Chondrocyte (in vitro differentiated cells): ENCODE measurements around the gene TMEM243. TPM values are rescaled to one million over a fixed set of nuclear protein-coding genes. Genes with fewer than 3 reads are reported as not detected.

Source experiments
- DNase-seq: peaks from one replicate; pipeline ENCODE4 v3.0.0; 2021; ENCODE audit warnings: mixed read lengths, low spot score
- H3K27ac Mint-ChIP-seq: one replicate; pipeline ENCODE4 v1.8.0; 2021; ENCODE audit warnings: mild to moderate bottlenecking, moderate library complexity, mixed read lengths; ENCODE audit not compliant: unreplicated experiment
- H3K27me3 Mint-ChIP-seq: 2 replicates; pipeline ENCODE4 v1.8.0; 2021; ENCODE audit warnings: low read depth, mixed read lengths
- H3K36me3 Mint-ChIP-seq: 2 replicates; pipeline ENCODE4 v1.8.0; 2021; ENCODE audit warnings: low read depth, mixed read lengths
- H3K4me1 Mint-ChIP-seq: 2 replicates; pipeline ENCODE4 v1.8.0; 2021; ENCODE audit warnings: low read depth, mild to moderate bottlenecking, mixed read lengths
- H3K4me3 Mint-ChIP-seq: one replicate; pipeline ENCODE4 v1.8.0; 2021; ENCODE audit warnings: mild to moderate bottlenecking, moderate library complexity, mixed read lengths; ENCODE audit not compliant: unreplicated experiment
- H3K9me3 Mint-ChIP-seq: 2 replicates; pipeline ENCODE4 v1.8.0; 2021; ENCODE audit warnings: low read depth, mixed read lengths
- total RNA-seq: library from RNA; stranded (reverse); gene quantifications from 3 replicates; pipeline ENCODE4 v1.2.1, GENCODE V29; 2021
- TF ChIP-seq, protein P1 (sequence below): fragments of 200-600 bp; sonication (generic); IDR thresholded peaks from 2 replicates; pipeline ENCODE4 v1.5.0; 2021; ENCODE audit warnings: antibody characterized with exemption, mild to moderate bottlenecking, moderate library complexity

Gene TMEM243
- total RNA-seq, 1 donor from 2014 or later = 22.5 TPM

DNA sequence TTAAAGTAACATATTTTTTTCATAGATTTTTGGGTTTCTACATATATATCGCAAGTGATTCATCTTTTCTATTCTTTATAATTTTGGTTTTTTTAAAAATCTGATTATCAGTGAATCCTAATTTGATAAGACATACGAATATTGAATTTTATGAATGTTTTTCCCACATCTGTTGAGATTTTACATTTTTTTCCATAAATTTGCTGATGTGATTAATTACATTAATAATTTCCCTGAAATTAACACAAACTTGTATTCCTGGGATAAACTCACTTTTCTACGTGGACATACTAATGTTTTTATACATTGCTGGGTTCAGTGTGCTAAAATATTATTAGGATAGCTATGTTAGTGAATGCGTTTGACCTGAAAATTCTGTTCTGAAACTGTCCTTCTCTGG, 41.2 kb downstream of the TMEM243 start:
- TF ChIP-seq, protein P1, sequence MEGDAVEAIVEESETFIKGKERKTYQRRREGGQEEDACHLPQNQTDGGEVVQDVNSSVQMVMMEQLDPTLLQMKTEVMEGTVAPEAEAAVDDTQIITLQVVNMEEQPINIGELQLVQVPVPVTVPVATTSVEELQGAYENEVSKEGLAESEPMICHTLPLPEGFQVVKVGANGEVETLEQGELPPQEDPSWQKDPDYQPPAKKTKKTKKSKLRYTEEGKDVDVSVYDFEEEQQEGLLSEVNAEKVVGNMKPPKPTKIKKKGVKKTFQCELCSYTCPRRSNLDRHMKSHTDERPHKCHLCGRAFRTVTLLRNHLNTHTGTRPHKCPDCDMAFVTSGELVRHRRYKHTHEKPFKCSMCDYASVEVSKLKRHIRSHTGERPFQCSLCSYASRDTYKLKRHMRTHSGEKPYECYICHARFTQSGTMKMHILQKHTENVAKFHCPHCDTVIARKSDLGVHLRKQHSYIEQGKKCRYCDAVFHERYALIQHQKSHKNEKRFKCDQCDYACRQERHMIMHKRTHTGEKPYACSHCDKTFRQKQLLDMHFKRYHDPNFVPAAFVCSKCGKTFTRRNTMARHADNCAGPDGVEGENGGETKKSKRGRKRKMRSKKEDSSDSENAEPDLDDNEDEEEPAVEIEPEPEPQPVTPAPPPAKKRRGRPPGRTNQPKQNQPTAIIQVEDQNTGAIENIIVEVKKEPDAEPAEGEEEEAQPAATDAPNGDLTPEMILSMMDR = no peak
- H3K27ac Mint-ChIP-seq = no peak overlapping the region
- no peaks in the 10 kb centered on the region for H3K27me3 Mint-ChIP-seq
- H3K4me3 Mint-ChIP-seq = no peak overlapping the region
- H3K9me3 Mint-ChIP-seq = no peaks in the 10 kb centered on the region
- peaks cover 35% of the 10 kb centered on the region for H3K36me3 Mint-ChIP-seq
- H3K4me1 Mint-ChIP-seq = peaks cover 5% of the 10 kb centered on the region
- no peak for DNase-seq

DNA sequence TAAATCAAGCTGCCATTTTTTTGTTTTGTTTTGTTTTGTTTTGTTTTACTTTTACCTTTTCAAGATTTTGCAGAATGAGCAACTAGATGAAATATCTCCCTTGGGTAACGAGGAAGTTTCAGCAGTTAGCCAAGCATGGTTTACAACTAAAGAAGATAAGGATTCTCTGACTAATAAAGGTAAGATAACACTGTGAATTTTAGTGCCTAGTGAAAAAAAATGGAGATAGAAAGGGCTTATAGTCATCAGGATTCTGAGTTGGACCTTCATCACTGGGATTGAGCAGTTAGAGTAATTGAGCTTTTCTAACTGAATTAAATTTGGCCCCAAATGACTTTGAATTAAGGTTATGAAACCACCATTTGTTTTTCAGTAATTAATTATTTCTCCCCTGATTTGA, 46.1 kb downstream of the TMEM243 start:
- TF ChIP-seq, protein P1 = no peak
- no peak overlapping the region for H3K4me3 Mint-ChIP-seq
- no peak overlapping the region for H3K27ac Mint-ChIP-seq
- H3K36me3 Mint-ChIP-seq = peaks cover 38% of the 10 kb centered on the region
- DNase-seq = no peak
- H3K9me3 Mint-ChIP-seq = no peaks in the 10 kb centered on the region
- H3K27me3 Mint-ChIP-seq = no peaks in the 10 kb centered on the region
- peaks cover 5% of the 10 kb centered on the region for H3K4me1 Mint-ChIP-seq

DNA sequence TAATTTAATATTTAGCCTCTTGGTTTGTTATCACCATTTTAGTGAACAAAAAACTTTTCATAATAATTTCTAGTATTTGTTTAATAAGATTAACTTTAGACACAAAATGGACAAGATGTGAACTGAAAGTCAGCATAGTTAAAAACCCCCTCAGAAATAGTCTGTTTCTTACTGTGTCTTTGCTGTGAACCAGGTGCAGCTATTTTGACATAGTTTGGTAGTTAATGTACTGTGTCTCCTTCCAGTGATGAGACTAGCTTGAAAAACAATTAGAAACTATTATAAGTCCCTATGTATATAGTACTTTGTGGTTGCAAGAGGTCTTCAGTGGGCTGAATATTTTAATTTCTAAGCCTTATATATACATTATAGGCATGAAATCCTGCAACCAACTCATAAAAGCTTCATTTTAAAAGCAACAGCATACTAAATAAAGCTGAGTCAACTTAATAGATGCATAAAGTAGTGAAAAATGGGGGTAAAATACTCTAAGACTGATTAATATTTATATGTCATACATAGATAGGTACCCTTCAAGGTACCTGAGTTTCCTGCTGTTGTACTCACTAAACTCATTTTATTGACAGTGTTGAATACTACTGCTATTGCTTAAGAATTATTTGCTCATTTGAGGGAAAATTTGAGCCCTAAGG, 48.1 kb downstream of the TMEM243 start:
- Mint-ChIP-seq H3K36me3 (peaks cover 40% of the 10 kb centered on the region), H3K4me3 (no peak overlapping the region), H3K9me3 (no peaks in the 10 kb centered on the region), H3K27ac (no peak overlapping the region), H3K27me3 (no peaks in the 10 kb centered on the region), H3K4me1 (no peaks in the 10 kb centered on the region)
- TF ChIP-seq, protein P1 = no peak
- DNase-seq = no peak

DNA sequence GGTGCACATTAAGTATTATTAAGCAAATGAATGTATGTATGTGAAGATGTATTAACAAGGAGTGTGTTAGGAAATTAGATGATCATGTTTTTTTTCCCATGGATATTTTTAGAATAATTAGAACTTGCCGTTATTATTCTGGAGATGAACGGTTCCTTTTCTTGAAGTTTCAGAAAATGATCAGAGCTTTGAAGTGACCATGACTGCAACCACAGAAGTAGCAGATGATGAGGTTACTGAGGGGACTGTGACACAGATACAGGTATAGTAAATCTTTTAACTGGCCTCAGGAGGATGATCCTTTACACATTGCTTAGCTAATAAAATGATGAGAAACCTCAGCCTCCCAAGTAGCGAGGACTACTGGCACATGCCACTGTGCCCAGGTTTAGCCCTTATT, 48.7 kb downstream of the TMEM243 start:
- H3K27me3 Mint-ChIP-seq = no peaks in the 10 kb centered on the region
- H3K4me1 Mint-ChIP-seq = no peaks in the 10 kb centered on the region
- peaks cover 39% of the 10 kb centered on the region for H3K36me3 Mint-ChIP-seq
- TF ChIP-seq, protein P1 = no peak
- H3K9me3 Mint-ChIP-seq = no peaks in the 10 kb centered on the region
- H3K4me3 Mint-ChIP-seq = no peak overlapping the region
- H3K27ac Mint-ChIP-seq = no peak overlapping the region
- DNase-seq = no peak

DNA sequence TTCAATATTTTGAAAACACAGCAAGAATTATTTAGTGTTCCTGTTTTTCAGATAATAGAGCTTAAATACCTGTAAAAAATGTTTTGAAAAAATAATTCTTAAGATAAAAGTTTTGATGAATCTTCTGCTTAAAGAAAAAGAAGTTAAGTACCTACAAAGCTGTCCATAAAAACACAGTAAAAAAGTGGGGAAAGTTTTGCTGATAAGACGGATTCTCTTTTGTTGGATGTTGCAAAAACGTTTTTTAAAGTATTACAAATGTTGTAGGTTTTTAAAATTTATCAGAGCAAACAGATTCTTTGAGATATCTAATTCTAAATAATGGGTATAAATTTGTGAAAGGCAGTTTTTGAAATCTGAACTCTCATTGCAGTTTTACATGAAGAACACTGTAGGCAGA, 55.1 kb downstream of the TMEM243 start:
- peaks cover 26% of the 10 kb centered on the region for H3K36me3 Mint-ChIP-seq
- H3K27ac Mint-ChIP-seq = no peak overlapping the region
- no peaks in the 10 kb centered on the region for H3K27me3 Mint-ChIP-seq
- DNase-seq = no peak
- H3K4me3 Mint-ChIP-seq = no peak overlapping the region
- H3K9me3 Mint-ChIP-seq = no peaks in the 10 kb centered on the region
- TF ChIP-seq, protein P1 = no peak
- H3K4me1 Mint-ChIP-seq = peaks cover 9% of the 10 kb centered on the region
